ENCODE data around the gene PHTF2.

The PHTF2 gene

DNA sequence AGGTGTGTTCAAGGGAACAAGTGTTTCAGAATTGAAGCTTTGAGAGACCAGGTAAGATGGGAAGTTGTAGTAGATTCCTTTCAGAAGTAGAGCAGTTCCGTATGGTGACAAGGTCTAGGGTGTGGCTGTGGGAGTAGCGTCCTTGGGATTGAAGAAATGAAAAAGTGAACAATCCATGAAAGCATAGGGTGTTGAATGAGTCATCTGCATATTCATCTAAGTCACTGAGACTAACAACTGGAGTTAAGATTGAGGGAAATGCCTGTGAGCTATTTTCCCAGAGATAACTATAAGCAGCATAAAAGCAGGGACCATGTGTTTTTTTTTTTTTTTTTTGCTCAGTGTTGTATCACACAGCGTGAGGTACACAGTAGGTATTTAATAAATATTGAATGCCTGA, 134.8 kb downstream of the PHTF2 start:
- Mint-ChIP-seq H3K27ac (peak overlapping the region; percentile 1), H3K36me3 (ENCODE audit: low read depth) (peaks cover 22% of the 10 kb centered on the region), H3K4me3 (no peak overlapping the region), H3K9me3 (no peaks in the 10 kb centered on the region), H3K27me3 (no peaks in the 10 kb centered on the region), H3K4me1 (ENCODE audit: low read depth) (peaks cover 11% of the 10 kb centered on the region)
- DNase-seq = no peak

DNA sequence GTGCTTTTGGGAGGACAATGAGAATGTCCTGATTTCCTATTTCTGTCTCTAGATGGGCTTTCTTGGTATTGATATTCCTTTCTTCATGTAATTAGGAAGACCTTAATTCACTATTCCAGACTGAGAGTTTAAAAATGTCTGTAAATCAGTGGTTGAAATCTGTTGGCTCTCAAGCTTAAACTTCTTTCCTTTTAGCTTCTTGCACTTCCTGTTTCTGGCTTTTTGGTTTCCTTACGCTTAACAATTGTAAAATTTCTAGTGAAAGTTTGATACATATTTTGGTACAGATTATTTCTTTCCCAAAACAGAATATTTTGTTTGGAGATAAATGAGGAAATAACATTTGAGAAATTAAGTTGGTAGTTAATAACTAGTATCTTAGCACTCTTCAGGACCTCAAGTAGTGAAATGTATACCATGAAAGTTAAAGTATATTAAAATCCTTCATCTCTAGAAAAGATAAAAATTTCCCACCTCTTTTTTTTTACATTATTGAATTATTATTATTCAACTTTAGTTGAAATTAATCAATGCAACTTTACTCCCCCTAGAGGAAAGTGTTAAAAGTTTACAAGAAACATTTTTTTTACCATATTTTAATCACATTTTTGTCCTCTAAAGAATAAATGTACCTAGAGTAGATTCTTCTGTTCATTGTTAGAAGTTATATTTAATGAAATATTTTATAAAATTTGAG, 137.2 kb downstream of the PHTF2 start:
- Mint-ChIP-seq H3K36me3 (ENCODE audit: low read depth) (peaks cover 8% of the 10 kb centered on the region), H3K27ac (no peak overlapping the region), H3K9me3 (no peaks in the 10 kb centered on the region), H3K27me3 (no peaks in the 10 kb centered on the region), H3K4me1 (ENCODE audit: low read depth) (peaks cover 11% of the 10 kb centered on the region), H3K4me3 (no peak overlapping the region)
- DNase-seq = no peak

DNA sequence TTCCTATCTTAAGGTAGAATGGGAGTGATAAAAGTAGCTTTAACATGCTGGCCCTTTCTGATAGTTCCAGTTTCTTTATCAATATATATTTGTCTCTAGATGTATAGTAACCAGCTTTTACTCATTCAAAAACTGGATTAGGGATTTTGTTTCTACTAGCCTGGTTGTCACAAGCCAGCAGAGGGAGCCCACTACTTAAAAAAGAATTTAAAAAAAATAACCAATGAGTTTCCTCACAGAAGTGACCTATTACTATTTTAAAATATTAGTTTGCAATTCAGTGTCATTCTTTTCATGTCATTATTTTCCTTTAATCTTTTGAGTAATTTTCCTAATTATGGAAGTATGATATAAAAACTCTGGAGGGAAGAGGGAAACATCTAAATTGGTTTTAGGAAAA, 142.1 kb downstream of the PHTF2 start:
- Mint-ChIP-seq H3K36me3 (ENCODE audit: low read depth) (peaks cover 18% of the 10 kb centered on the region), H3K27me3 (no peaks in the 10 kb centered on the region), H3K4me3 (no peak overlapping the region), H3K9me3 (no peaks in the 10 kb centered on the region), H3K4me1 (ENCODE audit: low read depth) (peaks cover 8% of the 10 kb centered on the region), H3K27ac (no peak overlapping the region)
- DNase-seq = no peak

DNA sequence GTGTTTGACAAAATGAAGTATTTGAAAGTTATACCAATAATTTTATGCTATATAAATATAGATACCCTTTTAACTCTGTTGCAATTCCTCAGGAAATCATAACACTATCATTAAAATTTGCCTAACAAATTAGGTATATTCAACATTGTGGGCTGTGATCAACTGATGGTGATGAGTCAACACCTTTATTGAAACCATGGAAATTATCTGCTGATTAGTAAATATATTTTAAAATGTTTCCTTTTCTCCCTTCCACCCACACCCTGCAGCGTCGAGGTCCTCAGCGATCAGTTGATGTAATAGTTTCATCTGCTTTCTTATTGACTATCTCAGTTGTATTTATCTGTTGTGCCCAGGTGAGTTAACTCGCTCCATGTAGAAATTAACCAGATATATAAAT, 143.9 kb downstream of the PHTF2 start:
- no peak for DNase-seq
- Mint-ChIP-seq H3K4me3 (no peak overlapping the region), H3K4me1 (ENCODE audit: low read depth) (peaks cover 7% of the 10 kb centered on the region), H3K27ac (no peak overlapping the region), H3K36me3 (ENCODE audit: low read depth) (peaks cover 18% of the 10 kb centered on the region), H3K27me3 (no peaks in the 10 kb centered on the region), H3K9me3 (no peaks in the 10 kb centered on the region)

GRCh38 chr7:77944183-77945182, 145.9 kb downstream of the PHTF2 start:
- peaks cover 15% of the 10 kb centered on the region for H3K36me3 Mint-ChIP-seq (ENCODE audit: low read depth)
- no peaks in the 10 kb centered on the region for H3K9me3 Mint-ChIP-seq
- DNase-seq = no peak
- no peak overlapping the region for H3K27ac Mint-ChIP-seq
- H3K4me3 Mint-ChIP-seq = no peak overlapping the region
- peaks cover 7% of the 10 kb centered on the region for H3K4me1 Mint-ChIP-seq (ENCODE audit: low read depth)
- H3K27me3 Mint-ChIP-seq = no peaks in the 10 kb centered on the region

- Mint-ChIP-seq H3K4me3 (no peak overlapping the region), H3K27ac (no peak overlapping the region), H3K27me3 (no peaks in the 10 kb centered on the region), H3K36me3 (ENCODE audit: low read depth) (peaks cover 7% of the 10 kb centered on the region), H3K4me1 (ENCODE audit: low read depth) (no peaks in the 10 kb centered on the region), H3K9me3 (no peaks in the 10 kb centered on the region)
- no peak for DNase-seq
Measured at GRCh38 chr7:77950548-77950947, 152.0 kb downstream of the PHTF2 start.

DNA sequence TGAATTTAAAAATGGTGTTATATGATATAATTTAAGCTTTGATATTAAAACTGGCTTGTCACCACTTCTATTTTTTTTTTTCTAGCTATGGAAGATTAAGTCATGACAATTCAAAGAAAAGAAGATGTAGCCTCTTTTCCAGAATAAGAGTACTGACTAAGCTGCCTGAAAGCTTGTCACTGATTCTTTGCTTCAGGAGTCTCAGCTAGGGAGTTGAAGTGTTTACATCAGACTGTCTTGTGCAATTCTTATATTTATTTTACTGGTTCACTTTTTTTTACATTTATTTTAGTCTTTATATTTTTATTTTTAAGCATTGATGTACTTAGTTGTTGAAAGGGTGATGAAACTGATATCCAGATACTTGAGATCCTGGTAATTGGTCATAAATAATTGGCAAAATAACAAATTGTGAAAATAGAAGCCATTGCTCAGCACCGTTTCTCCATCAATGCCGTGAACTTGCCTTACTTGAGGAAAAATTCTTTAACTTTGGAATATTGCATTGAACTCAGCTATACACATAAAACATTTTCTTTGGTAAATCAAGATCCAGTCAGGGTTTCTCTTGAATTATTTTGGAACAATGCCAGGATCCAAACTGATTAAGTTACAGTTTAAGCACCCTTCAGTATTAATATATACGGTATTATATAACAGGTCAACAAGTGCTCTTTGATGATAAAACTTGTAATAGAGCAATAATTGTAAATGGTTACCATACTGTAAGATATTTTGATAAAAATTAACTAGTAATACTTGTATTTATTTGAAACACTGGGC, 156.4 kb downstream of the PHTF2 start:
- no peak for DNase-seq
- peaks cover 25% of the 10 kb centered on the region for H3K36me3 Mint-ChIP-seq (ENCODE audit: low read depth)
- no peak overlapping the region for H3K27ac Mint-ChIP-seq
- H3K27me3 Mint-ChIP-seq = no peaks in the 10 kb centered on the region
- no peak overlapping the region for H3K4me3 Mint-ChIP-seq
- no peaks in the 10 kb centered on the region for H3K4me1 Mint-ChIP-seq (ENCODE audit: low read depth)
- H3K9me3 Mint-ChIP-seq = no peaks in the 10 kb centered on the region

DNA sequence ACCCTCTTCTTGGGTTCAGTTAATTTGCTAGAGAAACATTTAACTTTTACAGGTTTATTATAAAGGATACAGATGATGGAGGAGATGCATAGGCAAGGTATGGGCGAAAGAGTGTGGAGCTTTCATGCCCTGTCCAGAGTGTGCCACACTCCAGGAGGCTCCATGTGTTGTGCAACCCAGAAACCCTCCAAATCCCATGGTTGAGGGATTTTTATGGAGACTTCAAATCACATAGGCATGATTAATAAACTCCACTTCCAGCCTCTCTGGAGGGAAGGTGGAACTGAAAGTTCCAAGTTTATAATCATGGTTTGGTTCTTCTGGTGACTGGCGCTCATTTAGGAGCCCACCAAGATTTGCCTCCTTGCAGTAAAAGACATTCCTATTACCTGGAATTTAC, 159.9 kb downstream of the PHTF2 start:
- no peak overlapping the region for H3K4me3 Mint-ChIP-seq
- no peak for DNase-seq
- no peaks in the 10 kb centered on the region for H3K9me3 Mint-ChIP-seq
- no peaks in the 10 kb centered on the region for H3K27me3 Mint-ChIP-seq
- H3K27ac Mint-ChIP-seq = no peak overlapping the region
- peaks cover 25% of the 10 kb centered on the region for H3K36me3 Mint-ChIP-seq (ENCODE audit: low read depth)
- no peaks in the 10 kb centered on the region for H3K4me1 Mint-ChIP-seq (ENCODE audit: low read depth)

GRCh38 chr7:77959080-77959479, 160.5 kb downstream of the PHTF2 start:
- Mint-ChIP-seq H3K9me3 (no peaks in the 10 kb centered on the region), H3K27ac (no peak overlapping the region)

DNA sequence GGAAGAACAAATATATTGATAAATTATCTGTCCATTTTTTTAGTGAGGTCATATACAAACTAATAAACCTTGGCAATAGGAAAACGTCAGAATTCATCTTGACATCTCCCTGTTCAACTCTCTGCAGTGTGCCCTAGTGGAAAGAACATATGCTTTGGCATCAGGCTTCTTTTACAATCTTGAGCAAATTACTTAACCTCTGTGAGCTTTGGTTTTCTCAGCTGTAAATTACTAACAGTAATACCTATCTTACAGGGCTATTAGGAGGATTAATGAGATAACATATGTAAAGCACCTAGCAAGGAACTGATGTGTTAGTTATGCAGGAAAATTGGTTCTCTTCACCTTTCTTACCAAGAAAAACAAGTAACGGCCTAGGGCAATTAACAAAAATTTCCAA, 161.8 kb downstream of the PHTF2 start:
- Mint-ChIP-seq H3K9me3 (no peaks in the 10 kb centered on the region), H3K27me3 (no peaks in the 10 kb centered on the region), H3K27ac (no peak overlapping the region), H3K36me3 (ENCODE audit: low read depth) (peaks cover 19% of the 10 kb centered on the region), H3K4me3 (no peak overlapping the region), H3K4me1 (ENCODE audit: low read depth) (no peaks in the 10 kb centered on the region)
- DNase-seq = no peak

More at GRCh38 chr7:77959080-77959479, 160.5 kb downstream of the PHTF2 start:
- no peak overlapping the region for H3K4me3 Mint-ChIP-seq
- peaks cover 23% of the 10 kb centered on the region for H3K36me3 Mint-ChIP-seq (ENCODE audit: low read depth)
- no peaks in the 10 kb centered on the region for H3K4me1 Mint-ChIP-seq (ENCODE audit: low read depth)
- H3K27me3 Mint-ChIP-seq = no peaks in the 10 kb centered on the region
- DNase-seq = no peak

DNA sequence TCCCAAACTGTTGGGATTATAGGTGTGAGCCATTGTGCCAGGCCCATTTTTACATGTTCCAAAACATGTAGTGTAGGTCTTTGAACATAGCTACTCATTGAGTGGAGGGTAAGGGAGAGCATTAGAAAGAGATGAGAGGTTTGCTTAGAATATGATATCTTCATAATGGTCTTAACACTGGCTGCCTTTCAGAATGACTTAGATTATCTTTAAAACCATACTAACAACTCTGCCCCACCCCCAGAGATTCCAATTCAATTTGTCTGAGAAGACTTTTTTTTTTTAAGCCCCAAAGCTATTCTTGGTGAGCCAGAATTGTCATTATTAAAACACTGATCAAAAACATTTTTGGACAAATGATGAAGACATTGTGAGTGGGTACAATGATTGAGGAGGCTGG, 168.9 kb downstream of the PHTF2 start:
- H3K27ac Mint-ChIP-seq = no peak overlapping the region
- DNase-seq = no peak
- no peak overlapping the region for H3K4me3 Mint-ChIP-seq
- no peaks in the 10 kb centered on the region for H3K27me3 Mint-ChIP-seq
- H3K36me3 Mint-ChIP-seq (ENCODE audit: low read depth) = peaks cover 2% of the 10 kb centered on the region
- no peaks in the 10 kb centered on the region for H3K4me1 Mint-ChIP-seq (ENCODE audit: low read depth)
- H3K9me3 Mint-ChIP-seq = no peaks in the 10 kb centered on the region

DNA sequence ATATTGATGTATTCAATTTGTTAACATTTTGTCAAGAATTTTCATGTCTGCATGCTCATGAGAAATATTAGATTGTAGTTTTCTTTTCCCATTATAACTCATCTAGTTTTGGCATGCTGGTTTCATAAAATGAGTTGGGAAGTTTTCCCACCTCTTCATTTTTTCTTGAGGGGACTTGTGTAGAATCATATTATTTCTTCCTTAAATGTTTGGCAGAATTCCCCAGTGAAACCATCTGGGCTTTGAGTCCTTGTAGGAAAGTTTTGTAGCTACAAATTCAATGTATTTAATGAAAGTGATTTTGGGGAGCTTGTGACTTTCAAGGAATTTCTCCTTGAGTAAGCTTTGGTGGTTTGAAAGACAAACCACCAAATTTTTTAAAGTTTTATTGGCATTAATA, 173.2 kb downstream of the PHTF2 start:
- Mint-ChIP-seq H3K9me3 (no peaks in the 10 kb centered on the region), H3K27ac (no peak overlapping the region), H3K27me3 (no peaks in the 10 kb centered on the region), H3K4me1 (ENCODE audit: low read depth) (no peaks in the 10 kb centered on the region), H3K36me3 (ENCODE audit: low read depth) (no peaks in the 10 kb centered on the region), H3K4me3 (no peak overlapping the region)
- DNase-seq = no peak

- H3K27me3 Mint-ChIP-seq = peaks cover 6% of the 10 kb centered on the region
- H3K4me3 Mint-ChIP-seq = no peak overlapping the region
- H3K9me3 Mint-ChIP-seq = no peaks in the 10 kb centered on the region
- DNase-seq = no peak
- H3K27ac Mint-ChIP-seq = no peak overlapping the region
- no peaks in the 10 kb centered on the region for H3K36me3 Mint-ChIP-seq (ENCODE audit: low read depth)
- H3K4me1 Mint-ChIP-seq (ENCODE audit: low read depth) = no peaks in the 10 kb centered on the region
Measured at GRCh38 chr7:77975672-77976480, 177.3 kb downstream of the PHTF2 start.

GRCh38 chr7:77979219-77979618, 180.6 kb downstream of the PHTF2 start:
- DNase-seq = no peak
- no peaks in the 10 kb centered on the region for H3K9me3 Mint-ChIP-seq
- peaks cover 12% of the 10 kb centered on the region for H3K4me1 Mint-ChIP-seq (ENCODE audit: low read depth)
- no peak overlapping the region for H3K27ac Mint-ChIP-seq
- H3K36me3 Mint-ChIP-seq (ENCODE audit: low read depth) = no peaks in the 10 kb centered on the region
- H3K4me3 Mint-ChIP-seq = no peak overlapping the region
- peaks cover 12% of the 10 kb centered on the region for H3K27me3 Mint-ChIP-seq

All from activated T-cell treated with anti-CD3 and anti-CD28 coated beads, Interleukin-2, amount 50 U/mL, for 24 hours (primary cell).